Measurements from ENCODE around the gene PNMA8A.
A peak's percentile ranks its signal among the peaks of the same experiment; 100 is the strongest.
"Not testable (repeated sequence)": the region's sequence is repeated elsewhere in the genome, so short reads cannot be mapped to it uniquely, and the experiment has no call there.

The PNMA8A gene

GRCh38 chr19:46471116-46471733 is at the start of gene PNMA8A:
TSS of gene PNMA8A (minus strand) at chr19:46471563. CDS start at chr19:46471035, 528 bp downstream.
- no peak for DNase-seq (ENCODE audit: low read depth)
- peak within 1 kb of the TSS; percentile 46 for H3K4me3 ChIP-seq (ENCODE audit: low read depth, low read length)

- no peak overlapping the region for H3K4me3 ChIP-seq (ENCODE audit: low read depth, low read length)
- no peak for DNase-seq (ENCODE audit: low read depth)
Measured at GRCh38 chr19:46520616-46521015, 49.3 kb upstream of the PNMA8A start.

DNA sequence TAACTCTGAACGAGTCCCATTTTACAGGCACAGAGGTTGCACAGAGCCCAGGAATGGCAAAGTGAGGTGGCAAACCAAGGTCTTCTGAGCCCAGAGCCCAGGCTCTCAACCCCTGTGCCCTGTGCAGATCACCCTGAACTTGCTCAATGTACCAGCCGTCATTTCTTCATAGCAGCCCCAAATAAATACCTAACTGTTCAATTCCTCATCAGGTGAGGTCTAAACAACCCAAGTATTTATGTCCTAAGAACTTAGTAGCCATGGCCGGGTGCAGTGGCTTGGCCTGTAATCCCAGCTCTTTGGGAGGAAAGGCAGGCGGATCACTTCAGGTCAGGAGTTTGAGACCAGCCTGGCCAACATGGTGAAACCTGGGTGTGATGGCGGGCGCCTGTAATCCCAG is 46.1 kb upstream of the PNMA8A start:
- DNase-seq (ENCODE audit: low read depth): no peak

GRCh38 chr19:46515879-46516350 is 44.6 kb upstream of the PNMA8A start:
- no peak for DNase-seq (ENCODE audit: low read depth)
- H3K4me3 ChIP-seq (ENCODE audit: low read depth, low read length): no peak overlapping the region

More for the DNA sequence above, 46.1 kb upstream of the PNMA8A start:
- no peak overlapping the region for H3K4me3 ChIP-seq (ENCODE audit: low read depth, low read length)

DNA sequence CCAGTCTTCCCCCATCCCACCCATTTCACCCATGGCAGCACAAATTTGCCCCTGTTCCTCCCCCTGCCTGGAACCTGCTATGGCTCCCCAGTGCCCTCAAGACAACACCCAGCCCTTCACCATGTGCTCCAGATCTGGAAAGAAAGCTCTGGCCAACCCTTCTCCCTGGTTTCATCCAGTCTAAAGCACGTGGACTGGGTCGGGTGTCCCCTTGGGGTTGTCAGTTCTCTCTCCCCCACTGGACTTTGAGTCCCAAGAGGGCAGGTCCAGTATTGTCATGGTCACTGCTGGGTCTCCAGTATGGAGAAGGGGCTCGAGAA is 43.9 kb upstream of the PNMA8A start:
- H3K4me3 ChIP-seq (ENCODE audit: low read depth, low read length): no peak overlapping the region
- DNase-seq (ENCODE audit: low read depth): no peak

DNA sequence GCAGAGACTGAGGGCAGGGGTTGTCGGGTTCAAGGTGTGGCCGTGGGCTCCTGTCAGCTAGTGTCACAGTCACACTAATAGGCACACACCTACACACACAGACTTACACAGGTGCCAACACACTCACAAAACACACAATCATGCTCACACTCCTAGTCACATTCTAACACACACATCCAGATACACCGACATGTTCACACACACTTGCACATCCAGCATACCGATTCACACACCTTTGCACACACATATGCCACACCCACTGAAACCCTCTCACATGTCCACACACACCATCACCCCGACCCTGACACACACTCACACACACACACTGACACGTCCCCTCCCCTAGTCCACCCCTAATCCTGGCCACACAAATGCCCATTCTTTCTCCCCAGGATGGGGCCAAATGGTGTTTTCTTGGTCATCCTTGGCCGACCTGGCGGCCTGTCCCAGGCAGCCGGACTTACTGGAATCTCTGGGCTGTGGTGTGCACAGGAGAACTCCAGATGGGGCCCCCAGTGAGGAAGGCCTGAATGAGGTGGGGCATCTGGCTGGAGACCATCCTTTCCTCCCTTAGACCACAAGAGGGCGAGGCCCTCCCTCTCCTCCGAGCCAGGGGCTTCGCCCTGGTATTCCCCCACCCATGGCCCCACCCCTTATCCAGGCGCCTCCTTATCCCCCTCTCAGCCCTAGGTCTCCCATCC is 43.4 kb upstream of the PNMA8A start:
- no peak for DNase-seq (ENCODE audit: low read depth)
- no peak overlapping the region for H3K4me3 ChIP-seq (ENCODE audit: low read depth, low read length)

DNA sequence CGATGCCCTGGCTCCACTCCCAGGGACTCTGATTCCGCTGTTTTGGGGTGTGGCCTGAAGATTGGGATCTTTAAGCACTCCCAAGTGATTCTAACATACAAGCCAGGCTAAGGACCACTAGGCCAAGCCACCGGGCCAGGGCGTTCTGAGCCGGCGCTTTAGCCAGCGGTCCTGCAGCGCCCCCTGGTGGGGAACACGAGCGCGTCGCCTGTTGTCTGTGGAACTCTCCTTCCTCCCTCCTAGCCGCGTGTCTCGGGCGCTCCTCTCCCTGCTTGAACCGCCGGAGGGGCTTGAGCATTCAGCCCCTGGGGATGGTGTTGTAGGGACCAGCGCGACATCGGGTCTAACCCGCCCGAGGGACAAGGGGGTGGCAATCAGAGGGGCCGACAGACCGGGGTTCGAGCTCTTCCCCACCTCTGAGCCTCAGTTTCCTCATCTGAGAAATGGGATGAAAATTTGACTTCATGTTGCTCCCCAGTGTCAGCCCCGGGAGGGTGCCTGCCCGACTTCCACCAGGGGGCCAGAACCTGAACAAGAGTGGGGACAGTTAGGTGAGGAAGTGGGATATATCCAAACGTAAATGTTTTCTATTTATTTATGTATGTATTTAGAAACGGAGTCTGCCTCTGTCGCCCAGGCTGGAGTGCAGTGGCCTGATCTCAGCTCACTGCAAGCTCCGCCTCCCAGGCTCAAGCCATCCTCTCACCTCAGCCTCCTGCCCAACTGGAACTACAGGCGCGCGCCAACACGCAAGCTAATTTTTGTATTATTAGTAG is 42.3 kb upstream of the PNMA8A start:
- peak; percentile 15 for DNase-seq (ENCODE audit: low read depth)
- no peak overlapping the region for H3K4me3 ChIP-seq (ENCODE audit: low read depth, low read length)

DNA sequence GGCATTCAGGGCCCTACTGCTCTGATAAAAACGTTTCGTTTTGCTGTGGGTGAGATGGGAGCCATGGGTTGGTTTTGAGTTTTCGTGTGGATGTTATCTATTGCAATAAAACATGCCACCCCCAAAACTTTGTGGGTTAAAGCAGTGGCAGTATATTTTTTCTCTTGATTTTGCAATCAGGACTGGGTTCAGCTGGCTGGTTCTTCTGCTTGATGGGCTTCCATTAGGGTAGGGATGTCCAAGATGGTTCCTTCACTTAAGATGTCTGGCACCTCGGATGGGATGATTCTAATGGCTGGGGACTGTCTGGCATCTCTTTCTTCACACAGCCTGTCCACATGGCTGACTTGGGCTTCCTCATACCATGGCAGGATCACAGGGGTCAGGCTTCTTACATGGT is 39.9 kb upstream of the PNMA8A start:
- H3K4me3 ChIP-seq (ENCODE audit: low read depth, low read length): no peak overlapping the region
- DNase-seq (ENCODE audit: low read depth): no peak

GRCh38 chr19:46508206-46508605 is 36.8 kb upstream of the PNMA8A start:
- DNase-seq (ENCODE audit: low read depth): no peak
- no peak overlapping the region for H3K4me3 ChIP-seq (ENCODE audit: low read depth, low read length)

- DNase-seq (ENCODE audit: low read depth): no peak
- no peak overlapping the region for H3K4me3 ChIP-seq (ENCODE audit: low read depth, low read length)
Measured at GRCh38 chr19:46503848-46504453, 32.6 kb upstream of the PNMA8A start.

DNA sequence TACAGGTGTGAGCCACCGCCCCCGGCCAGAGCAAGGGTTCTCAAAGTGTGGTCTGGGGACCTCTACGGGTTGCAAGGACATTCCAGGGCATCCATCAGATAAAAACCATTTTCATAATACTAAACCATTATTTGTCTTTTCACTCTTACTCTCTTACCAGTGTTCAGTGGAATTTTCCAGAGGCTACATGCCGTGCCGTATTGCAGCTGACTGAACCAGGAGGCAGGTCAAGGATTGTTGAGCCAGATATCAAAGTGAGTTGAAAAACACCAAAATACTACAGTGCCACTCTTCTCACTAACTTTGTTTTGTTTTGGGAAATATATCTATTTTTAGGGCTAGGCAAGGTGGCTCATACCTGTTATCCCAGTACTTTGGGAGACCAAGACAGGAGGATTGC is 31.5 kb upstream of the PNMA8A start:
- no peak overlapping the region for H3K4me3 ChIP-seq (ENCODE audit: low read depth, low read length)
- DNase-seq (ENCODE audit: low read depth): no peak

GRCh38 chr19:46499692-46500091 is 28.3 kb upstream of the PNMA8A start:
- H3K4me3 ChIP-seq (ENCODE audit: low read depth, low read length): no peak overlapping the region
- DNase-seq (ENCODE audit: low read depth): no peak

DNA sequence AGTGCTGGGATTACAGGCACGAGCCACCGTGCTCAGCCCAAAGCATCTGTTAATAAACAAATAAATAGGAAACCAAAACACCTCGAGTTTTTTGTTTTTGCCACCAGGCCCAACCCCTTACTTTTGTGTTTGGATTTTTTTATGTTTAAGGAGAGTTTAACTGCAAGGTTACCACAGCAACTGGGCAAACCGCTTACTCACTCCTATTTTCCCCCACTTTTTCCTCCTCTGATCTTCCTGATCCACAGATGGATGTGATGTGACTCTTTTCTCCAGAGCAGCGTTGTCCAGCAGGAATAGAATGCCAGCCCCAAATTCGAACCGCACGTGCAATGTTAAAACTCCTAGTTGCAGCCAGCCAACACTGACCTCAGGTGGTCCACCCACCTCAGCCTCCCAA is 26.4 kb upstream of the PNMA8A start:
- H3K4me3 ChIP-seq (ENCODE audit: low read depth, low read length): no peak overlapping the region
- DNase-seq (ENCODE audit: low read depth): no peak

- not testable (repeated sequence) for H3K4me3 ChIP-seq (ENCODE audit: low read depth, low read length); DNase-seq (ENCODE audit: low read depth)
Measured at GRCh38 chr19:46496886-46497285, 25.5 kb upstream of the PNMA8A start.

DNA sequence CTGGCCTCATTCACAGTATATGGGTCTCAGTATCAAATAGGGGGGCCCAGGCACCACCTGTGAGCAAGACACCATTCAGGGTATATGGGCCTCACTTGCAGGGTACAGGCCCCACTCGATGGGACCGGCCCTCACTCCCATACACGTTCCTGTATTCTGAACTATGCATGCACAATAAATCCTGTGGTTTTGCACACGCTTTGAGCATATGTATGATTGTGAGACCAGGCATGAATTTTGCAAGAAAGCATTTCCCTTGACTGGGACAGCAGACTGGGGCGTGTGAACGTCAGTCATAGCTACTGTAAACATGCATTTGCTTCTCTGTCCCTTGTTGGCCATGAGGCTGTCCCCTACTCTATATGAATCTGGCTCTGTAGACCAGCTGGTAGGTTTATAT is 24.9 kb upstream of the PNMA8A start:
- DNase-seq (ENCODE audit: low read depth): no peak
- H3K4me3 ChIP-seq (ENCODE audit: low read depth, low read length): no peak overlapping the region

DNA sequence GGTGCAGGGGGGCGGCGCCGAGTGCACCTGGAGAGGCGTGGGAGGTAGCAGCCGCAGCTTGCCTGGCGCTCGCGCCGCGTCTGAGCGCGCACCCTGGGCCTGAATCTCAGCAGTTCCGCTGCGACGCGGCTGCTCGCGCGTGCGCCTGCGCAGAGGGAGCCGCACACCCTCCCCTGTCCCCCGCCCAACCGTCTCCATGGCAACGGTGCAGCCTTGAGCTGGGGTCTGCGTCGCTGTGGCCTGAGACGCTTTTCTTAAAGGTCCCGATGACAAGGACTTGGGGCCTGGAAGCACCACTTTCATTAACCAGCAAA is 24.4 kb upstream of the PNMA8A start, which contains the start of gene PNMA8B:
TSS of gene PNMA8B (minus strand) at position 82 of the 314 bp plus-strand sequence. CDS start 402 bp downstream, outside the sequence.
- peak within 1 kb of the TSS; percentile 47 for H3K4me3 ChIP-seq (ENCODE audit: low read depth, low read length)
- no peak for DNase-seq (ENCODE audit: low read depth)

- H3K4me3 ChIP-seq (ENCODE audit: low read depth, low read length): peak overlapping the region; percentile 47
- no peak for DNase-seq (ENCODE audit: low read depth)
Measured at GRCh38 chr19:46494941-46495785, 23.8 kb upstream of the PNMA8A start.

GRCh38 chr19:46494146-46494940 is 23.0 kb upstream of the PNMA8A start:
- DNase-seq (ENCODE audit: low read depth): no peak
- H3K4me3 ChIP-seq (ENCODE audit: low read depth, low read length): no peak overlapping the region
